HG02678 (cell line): ENCODE measurements around the gene FEV.
"Not testable (repeated sequence)": the region's sequence is repeated elsewhere in the genome, so short reads cannot be mapped to it uniquely, and the experiment has no call there.

Experiments
- ATAC-seq: cut with Tn5 transposase; IDR thresholded peaks from one replicate; pipeline ENCODE4 v1.9.1; 2021; ENCODE audit warnings: mild to moderate bottlenecking, moderate library complexity; ENCODE audit not compliant: unreplicated experiment

The FEV gene

DNA sequence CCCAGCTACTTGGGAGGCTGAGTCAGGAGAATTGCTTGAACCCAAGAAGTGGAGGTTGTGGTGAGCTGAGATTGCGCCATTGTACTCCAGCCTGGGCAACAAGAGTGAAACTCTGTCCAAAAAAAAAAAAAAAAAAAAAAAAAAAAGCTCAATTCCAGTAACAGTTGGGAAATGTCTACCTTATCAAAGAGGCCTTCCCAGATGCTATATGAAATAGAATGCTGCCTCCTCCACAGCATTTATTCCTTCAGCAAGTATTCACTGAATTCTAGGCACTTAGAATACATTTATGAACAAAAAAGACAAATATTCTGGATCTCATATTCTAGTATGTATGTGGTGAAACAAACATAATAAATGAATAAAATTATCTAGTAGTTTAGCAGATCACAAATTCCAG, 38.4 kb downstream of the FEV start:
- ATAC-seq: no peak

DNA sequence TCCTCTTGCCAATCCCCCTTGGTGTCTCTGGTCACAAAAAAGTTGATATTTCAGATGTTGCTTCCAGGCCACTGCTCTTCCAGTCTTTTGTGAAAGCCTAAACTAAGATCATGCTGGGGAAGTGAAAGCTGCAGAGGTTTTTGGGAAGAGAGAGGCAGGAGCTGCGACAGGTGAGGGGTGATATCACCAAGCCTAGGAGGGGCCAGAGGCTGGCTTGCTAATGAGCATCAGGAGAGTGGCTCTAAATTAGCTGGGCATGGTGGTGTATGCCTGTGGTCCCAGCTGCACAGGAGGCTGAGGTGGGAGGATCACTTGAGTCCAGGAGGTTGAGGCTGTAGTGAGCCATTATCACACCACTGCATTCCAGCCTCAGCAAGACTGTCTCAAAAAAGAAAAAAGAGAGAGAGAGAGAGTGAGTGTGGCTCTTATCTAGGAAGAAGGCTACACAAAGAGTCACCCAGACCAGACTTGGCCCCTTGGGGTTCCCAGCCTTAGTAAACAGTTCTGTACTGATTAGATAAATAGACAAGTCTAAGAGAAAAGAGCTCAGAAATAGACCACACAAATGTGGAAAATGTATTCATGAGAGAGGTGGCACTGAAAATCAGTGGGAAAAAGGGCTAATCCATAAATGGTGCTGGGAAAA, 40.1 kb downstream of the FEV start:
- no peak for ATAC-seq

DNA sequence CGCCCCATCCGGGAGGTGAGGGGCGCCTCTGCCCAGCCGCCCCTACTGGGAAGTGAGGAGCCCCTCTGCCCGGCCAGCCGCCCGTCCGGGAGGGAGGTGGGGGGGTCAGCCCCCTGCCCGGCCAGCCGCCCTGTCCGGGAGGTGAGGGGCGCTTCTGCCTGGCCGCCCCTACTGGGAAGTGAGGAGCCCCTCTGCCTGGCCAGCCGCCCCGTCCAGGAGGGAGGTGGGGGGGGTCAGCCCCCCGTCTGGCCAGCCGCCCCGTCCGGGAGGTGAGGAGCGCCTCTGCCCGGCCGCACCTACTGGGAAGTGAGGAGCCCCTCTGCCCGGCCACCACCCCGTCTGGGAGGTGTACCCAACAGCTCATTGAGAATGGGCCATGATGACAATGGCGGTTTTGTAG, 53.2 kb downstream of the FEV start:
- ATAC-seq: not testable (repeated sequence)
